ENCODE measurements around the gene KIF1B.

KIF1B gene

GRCh38 chr1:10283318-10283984, 73.1 kb downstream of the KIF1B start:
- DNase-seq (ENCODE audit: low read depth) = no peak

GRCh38 chr1:10286244-10286643, 75.9 kb downstream of the KIF1B start:
- no peak for DNase-seq (ENCODE audit: low read depth)

GRCh38 chr1:10287023-10287645, 76.8 kb downstream of the KIF1B start:
- DNase-seq (ENCODE audit: low read depth) = no peak

GRCh38 chr1:10288029-10288615, 77.8 kb downstream of the KIF1B start:
- DNase-seq (ENCODE audit: low read depth) = no peak

- no peak for DNase-seq (ENCODE audit: low read depth)
Observed at GRCh38 chr1:10291705-10292104, 81.3 kb downstream of the KIF1B start.

GRCh38 chr1:10292188-10292587, 81.8 kb downstream of the KIF1B start:
- DNase-seq (ENCODE audit: low read depth) = no peak

GRCh38 chr1:10295481-10296085, 85.2 kb downstream of the KIF1B start:
- DNase-seq (ENCODE audit: low read depth) = no peak

DNA sequence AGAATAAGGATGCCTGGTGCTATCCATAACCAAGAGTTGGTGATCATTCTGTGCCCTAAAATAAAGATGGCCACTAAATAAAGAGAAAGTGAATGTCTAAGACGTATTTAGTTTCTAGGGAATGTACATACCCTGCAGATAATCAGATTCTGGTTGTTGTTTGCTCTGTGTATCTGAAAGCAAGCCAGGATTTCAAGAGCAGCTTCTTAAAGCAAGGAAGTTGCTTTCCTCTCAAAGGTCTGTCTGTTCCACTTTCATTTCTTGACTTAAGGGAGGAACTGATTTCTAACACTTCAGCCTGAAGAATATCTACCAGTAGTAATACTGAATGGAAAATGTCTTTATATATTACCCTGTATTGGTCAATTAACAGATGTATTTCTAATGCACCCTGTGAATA, 88.8 kb downstream of the KIF1B start:
- DNase-seq (ENCODE audit: low read depth) = no peak

- no peak for DNase-seq (ENCODE audit: low read depth)
Observed at GRCh38 chr1:10302416-10302815, 92.0 kb downstream of the KIF1B start.

DNA sequence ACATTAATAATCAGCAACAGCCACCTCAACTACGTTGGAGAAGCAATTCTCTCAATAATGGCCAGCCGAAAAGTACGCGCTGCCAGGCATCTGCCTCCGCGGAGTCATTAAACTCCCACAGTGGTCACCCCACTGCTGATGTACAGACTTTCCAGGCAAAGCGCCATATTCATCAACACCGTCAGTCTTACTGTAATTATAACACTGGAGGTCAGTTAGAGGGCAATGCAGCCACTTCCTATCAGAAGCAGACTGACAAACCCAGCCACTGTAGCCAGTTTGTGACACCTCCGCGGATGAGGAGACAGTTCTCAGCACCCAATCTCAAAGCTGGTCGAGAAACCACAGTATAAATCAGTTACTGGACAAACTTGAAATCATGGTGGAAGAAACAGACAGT, 93.9 kb downstream of the KIF1B start:
- DNase-seq (ENCODE audit: low read depth) = no peak

DNA sequence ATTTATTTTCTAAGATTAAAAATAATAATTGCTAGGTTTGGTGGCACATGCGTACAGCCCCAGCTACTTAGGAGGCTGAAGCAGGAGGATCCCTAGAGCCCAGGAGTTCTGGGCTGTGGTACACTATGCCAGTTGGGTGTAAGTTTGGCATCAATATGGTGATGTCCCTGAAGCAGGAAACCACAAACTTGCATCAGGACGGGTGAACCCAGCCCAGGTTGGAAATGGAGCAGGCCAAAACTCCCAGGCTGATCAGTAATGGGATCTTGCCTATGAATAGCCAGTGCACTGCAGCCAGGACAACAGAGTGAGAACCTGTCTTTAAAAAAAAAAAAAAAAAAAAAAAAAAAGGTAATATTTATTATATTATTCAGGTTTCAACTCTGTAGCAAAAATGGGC, 96.1 kb downstream of the KIF1B start:
- DNase-seq (ENCODE audit: low read depth) = no peak

GRCh38 chr1:10308001-10308400, 97.6 kb downstream of the KIF1B start:
- DNase-seq (ENCODE audit: low read depth) = no peak

DNA sequence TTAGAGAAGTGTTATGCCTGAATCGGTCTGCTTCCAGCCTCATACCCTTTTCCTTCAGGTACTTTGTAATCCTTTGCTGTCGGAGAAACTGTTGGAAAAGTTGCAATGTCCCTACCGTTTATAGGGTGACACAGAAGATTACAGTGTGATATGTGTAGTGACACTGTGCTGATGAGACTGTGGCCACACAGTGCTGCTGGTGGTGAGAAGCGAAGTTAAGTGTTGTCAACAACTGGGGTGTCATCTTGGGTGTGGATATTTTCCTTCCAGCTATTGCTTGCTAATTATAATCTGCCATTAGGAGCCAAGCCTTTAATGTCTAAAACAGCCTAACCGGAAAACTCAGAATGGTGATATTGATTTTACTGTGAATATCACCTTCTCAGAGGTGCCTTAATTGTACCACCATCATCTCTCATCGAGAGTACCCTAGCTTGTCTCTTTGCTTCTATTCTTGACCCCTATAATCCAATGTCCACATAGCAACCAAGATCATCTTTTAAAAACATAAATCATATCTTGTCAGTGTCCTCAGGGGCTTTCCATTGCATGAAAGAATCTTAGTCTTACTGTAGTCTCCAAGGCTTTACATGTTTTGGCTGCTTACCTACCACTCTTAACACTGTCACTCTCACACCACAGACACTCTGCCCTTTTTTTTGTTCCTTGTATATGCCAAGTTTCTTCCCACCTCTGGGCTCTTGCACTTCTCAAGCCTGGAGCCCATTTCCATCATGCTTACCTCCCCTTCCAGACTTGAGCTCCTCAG, 99.1 kb downstream of the KIF1B start:
- DNase-seq (ENCODE audit: low read depth) = no peak

DNA sequence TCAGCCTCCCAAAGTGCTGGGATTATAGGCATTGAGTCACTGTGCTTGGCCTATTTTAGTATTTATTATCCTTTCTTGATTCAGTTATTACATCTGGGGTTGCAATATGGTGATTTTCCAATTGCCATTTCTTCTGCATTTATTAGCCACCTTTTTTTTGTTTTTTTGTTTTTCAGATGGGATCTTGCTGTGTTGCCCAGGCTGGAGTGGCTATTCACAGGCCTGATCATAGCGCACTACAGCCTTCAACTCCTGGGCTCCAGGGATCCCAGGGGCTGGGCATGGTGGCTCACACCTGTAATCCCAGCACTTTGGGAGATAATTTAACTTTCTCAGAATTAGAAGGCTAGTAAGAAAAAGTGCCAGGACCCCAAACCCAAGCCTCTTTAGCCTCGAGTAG, 106.4 kb downstream of the KIF1B start:
- DNase-seq (ENCODE audit: low read depth) = no peak

- DNase-seq (ENCODE audit: low read depth) = no peak
Observed at GRCh38 chr1:10319750-10320149, 109.4 kb downstream of the KIF1B start.

- no peak for DNase-seq (ENCODE audit: low read depth)
Observed at GRCh38 chr1:10320336-10320735, 110.0 kb downstream of the KIF1B start.

DNA sequence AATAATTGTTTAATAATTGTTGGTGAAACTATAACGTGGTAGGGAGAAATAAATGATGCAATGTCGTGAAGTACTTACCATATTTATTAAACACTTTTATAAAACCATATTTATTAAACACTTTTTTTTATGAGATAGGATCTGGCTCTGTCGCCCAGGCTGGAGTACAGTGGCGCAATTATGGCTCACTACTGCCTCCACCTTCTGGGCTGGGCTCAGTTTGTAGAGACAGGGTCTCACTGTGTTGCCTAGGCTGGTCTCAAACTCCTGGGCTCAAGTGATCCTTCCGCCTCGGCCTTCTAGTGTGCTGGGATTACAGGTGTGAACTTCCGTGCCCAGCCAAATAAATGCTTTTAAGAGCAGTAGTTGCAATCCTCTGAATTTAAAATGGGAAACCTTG, 112.5 kb downstream of the KIF1B start:
- no peak for DNase-seq (ENCODE audit: low read depth)

- DNase-seq (ENCODE audit: low read depth) = no peak
Observed at GRCh38 chr1:10324627-10325026, 114.3 kb downstream of the KIF1B start.

GRCh38 chr1:10325521-10325920, 115.2 kb downstream of the KIF1B start:
- DNase-seq (ENCODE audit: low read depth) = no peak

GRCh38 chr1:10326251-10326650, 115.9 kb downstream of the KIF1B start:
- no peak for DNase-seq (ENCODE audit: low read depth)

GRCh38 chr1:10328180-10328963, 118.0 kb downstream of the KIF1B start:
- no peak for DNase-seq (ENCODE audit: low read depth)

GRCh38 chr1:10337436-10337835, 127.1 kb downstream of the KIF1B start:
- no peak for DNase-seq (ENCODE audit: low read depth)
